Measurements from ENCODE around the gene SPEN. TPM values are rescaled to one million over a fixed set of nuclear protein-coding genes. Genes with fewer than 3 reads are reported as not detected.

Gene SPEN
- total RNA-seq, 1 donor from 2014 or later = 18.9 TPM

DNA sequence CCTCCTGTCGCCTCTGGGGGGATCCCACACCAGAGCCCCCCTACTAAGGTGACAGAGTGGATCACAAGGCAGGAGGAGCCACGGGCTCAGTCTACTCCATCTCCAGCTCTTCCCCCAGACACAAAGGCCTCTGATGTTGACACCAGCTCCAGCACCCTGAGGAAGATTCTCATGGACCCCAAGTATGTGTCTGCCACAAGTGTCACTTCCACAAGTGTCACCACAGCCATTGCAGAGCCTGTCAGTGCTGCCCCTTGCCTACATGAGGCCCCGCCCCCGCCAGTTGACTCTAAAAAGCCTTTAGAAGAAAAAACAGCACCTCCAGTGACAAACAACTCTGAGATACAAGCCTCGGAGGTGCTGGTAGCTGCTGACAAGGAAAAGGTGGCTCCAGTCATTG is 86.2 kb downstream of the SPEN start:
- DNase-seq (ENCODE audit: low read depth, low spot score) = no peak

DNA sequence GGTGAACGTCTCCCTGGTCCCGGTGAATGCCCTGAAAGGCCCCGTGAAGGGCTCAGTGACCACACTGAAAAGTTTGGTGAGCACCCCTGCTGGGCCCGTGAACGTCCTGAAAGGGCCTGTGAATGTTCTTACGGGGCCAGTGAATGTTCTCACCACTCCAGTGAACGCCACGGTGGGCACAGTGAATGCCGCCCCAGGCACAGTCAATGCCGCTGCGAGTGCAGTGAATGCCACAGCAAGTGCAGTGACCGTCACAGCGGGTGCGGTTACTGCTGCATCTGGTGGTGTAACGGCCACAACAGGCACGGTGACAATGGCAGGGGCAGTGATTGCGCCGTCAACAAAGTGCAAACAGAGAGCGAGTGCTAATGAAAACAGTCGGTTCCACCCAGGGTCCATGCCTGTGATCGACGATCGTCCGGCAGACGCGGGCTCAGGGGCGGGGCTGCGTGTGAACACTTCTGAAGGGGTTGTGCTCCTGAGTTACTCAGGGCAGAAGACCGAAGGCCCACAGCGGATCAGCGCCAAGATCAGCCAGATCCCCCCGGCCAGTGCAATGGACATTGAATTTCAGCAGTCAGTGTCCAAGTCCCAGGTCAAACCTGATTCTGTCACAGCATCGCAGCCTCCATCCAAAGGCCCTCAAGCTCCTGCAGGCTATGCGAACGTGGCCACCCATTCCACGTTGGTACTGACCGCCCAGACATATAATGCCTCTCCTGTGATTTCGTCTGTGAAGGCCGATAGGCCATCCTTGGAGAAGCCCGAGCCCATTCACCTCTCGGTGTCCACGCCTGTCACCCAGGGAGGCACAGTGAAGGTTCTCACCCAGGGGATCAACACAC is 86.9 kb downstream of the SPEN start:
- DNase-seq (ENCODE audit: low read depth, low spot score) = no peak

DNA sequence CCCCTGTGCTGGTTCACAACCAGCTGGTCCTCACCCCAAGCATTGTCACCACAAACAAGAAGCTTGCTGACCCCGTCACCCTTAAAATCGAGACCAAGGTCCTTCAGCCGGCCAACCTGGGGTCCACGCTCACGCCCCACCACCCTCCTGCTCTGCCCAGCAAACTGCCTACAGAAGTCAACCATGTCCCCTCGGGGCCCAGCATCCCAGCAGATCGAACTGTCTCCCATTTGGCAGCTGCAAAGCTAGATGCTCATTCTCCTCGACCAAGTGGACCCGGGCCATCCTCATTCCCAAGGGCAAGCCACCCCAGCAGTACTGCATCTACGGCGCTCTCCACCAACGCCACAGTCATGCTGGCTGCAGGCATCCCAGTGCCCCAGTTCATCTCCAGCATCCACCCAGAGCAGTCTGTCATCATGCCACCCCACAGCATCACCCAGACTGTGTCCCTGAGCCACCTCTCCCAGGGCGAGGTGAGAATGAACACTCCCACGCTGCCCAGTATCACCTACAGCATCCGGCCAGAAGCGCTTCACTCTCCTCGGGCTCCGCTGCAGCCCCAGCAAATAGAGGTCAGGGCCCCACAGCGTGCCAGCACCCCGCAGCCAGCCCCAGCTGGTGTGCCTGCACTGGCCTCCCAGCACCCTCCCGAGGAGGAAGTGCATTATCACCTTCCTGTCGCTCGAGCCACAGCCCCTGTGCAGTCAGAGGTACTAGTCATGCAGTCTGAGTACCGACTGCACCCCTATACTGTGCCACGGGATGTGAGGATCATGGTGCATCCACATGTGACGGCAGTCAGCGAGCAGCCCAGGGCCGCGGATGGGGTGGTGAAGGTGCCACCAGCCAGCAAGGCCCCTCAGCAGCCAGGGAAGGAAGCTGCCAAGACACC is 87.8 kb downstream of the SPEN start:
- no peak for DNase-seq (ENCODE audit: low read depth, low spot score)

DNA sequence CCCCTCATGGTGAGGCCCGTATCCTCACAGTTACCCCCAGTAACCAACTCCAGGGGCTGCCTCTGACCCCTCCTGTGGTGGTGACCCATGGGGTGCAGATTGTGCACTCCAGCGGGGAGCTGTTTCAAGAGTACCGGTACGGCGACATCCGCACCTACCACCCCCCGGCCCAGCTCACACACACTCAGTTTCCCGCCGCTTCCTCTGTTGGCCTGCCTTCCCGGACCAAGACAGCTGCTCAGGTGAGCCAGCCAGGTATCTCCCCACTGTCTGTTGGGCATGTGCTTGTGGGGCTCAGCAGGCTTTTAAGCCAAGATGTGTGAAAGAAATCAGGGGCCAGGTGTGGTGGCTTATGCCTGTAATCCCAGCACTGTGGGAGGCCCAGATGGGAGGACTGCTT is 88.5 kb downstream of the SPEN start:
- no peak for DNase-seq (ENCODE audit: low read depth, low spot score)

DNA sequence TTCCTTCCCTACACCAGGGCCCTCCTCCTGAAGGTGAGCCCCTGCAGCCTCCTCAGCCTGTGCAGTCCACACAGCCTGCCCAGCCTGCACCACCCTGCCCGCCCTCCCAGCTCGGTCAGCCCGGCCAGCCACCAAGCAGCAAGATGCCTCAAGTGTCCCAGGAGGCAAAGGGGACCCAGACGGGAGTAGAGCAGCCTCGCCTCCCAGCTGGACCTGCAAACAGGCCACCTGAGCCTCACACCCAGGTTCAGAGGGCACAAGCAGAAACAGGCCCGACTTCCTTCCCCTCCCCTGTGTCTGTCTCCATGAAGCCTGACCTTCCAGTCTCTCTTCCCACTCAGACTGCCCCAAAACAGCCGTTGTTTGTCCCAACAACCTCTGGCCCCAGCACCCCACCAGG is 89.6 kb downstream of the SPEN start:
- no peak for DNase-seq (ENCODE audit: low read depth, low spot score)

DNA sequence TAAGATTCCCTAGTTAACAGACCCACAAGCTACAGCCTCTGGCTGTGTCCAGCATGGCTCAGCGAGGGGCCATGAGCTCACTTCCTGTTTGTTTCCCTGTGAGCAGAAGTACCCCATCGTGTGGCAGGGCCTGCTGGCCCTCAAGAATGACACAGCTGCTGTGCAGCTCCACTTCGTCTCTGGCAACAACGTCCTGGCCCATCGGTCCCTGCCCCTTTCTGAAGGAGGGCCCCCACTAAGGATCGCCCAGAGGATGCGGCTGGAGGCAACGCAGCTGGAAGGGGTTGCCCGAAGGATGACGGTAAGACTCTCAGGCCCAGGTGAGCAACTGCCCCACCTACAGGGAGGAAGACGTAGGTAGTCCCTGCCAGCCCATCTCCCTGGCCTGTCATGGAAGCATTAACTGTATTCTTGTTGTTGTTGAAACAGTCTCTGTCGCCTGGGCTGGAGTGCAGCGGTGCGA is 90.2 kb downstream of the SPEN start:
- peak; percentile 54 for DNase-seq (ENCODE audit: low read depth, low spot score)

DNA sequence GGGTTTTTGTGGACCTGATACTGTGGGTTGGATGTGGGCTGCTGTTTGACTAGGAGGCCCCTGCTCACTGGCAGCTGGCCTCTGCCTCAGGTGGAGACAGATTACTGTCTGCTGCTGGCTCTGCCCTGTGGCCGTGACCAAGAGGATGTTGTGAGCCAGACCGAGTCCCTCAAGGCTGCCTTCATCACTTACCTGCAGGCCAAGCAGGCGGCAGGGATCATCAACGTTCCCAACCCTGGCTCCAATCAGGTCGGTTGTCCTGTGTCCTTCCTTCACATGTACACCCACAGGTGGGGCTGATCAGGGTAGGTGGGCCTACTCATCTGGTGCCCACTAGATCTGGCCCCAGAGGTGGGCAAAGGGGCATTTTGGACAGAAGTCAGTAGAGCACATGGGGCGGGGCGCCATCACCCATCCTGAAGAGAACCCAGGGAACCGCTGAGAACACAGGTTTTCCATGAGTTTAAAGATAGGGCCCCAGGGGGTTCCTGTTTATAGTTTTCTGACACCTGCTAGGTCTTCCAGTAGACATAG is 91.2 kb downstream of the SPEN start:
- no peak for DNase-seq (ENCODE audit: low read depth, low spot score)

DNA sequence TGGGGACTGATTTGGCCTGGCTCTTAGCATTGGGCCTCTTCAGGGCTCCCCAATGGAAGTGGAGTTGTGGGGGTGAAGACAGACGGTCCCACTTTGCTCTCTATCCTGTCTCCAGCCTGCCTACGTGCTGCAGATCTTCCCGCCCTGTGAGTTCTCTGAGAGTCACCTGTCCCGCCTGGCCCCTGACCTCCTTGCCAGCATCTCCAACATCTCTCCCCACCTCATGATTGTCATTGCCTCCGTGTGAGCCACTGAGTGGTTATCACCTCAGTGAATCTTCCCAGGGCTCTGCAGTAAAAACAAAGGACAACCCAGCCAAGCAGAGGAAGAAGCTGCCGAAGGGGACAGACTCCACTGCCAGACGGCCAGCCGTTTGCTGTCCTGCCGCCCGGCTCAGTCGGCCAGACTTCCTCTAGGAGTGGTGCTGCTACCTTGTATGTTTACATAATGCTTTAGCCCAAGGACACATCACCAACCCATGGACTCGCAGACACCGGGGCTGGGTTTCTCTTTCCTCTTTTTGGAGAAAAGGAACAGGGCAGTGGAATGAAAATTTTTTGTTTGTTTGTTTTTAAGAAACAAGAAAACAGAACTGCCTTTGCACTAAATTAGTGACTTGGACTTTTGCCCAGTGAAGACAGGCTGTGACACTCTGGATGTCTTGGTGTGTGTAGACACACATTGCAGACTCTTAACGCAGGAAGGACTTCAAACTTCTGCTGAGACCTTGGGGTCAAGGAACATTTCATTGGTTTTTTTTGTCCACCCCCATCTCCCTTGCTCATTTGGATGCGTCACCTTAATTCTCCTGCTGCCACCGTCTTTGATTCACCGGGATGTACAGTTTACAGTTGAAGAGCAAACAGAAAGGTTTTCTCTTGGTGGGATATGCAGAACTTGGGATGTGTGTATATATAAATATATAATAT is 91.9 kb downstream of the SPEN start:
- DNase-seq (ENCODE audit: low read depth, low spot score) = no peak

DNA sequence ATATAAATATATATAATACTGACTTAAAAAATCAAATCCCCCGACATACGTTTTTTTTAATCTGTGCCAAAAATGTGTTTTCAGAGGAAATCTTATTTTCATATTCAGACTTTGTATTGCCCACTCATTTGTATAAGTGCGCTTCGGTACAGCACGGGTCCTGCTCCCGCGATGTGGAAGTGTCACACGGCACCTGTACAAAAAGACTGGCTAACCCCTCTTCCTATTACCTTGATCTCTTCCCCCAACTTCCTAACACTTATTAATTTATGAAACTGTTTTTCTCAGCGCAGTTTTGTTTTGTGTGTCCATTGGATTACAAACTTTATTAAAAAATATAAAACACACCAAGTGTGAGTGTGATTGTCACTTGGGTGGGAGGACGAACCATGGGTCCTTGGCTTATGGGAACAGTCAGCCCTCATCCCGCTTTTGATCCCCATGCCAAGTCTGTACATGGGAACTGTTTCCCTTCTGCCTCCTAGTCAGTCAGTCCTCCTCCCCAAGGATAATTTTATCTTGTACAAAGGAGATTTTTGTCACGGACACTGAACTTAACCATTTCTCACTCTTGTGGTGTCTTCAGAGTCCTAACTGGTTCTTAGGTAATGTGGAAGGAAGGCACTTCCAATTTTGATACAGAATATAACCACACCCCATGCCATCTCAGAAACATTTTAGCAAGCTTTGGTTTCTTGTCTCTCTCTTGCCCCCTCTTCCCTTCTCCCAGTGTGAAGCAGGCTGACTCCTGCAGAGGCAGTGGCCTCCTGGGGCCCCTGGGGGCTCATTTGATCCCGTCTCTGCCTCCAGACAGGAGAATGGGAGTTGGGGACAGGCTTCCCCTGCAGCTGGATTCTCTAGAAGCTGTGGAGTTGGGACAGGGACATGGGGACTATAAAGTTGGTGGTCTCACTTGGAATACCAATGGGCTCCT is 92.9 kb downstream of the SPEN start:
- DNase-seq (ENCODE audit: low read depth, low spot score) = no peak

DNA sequence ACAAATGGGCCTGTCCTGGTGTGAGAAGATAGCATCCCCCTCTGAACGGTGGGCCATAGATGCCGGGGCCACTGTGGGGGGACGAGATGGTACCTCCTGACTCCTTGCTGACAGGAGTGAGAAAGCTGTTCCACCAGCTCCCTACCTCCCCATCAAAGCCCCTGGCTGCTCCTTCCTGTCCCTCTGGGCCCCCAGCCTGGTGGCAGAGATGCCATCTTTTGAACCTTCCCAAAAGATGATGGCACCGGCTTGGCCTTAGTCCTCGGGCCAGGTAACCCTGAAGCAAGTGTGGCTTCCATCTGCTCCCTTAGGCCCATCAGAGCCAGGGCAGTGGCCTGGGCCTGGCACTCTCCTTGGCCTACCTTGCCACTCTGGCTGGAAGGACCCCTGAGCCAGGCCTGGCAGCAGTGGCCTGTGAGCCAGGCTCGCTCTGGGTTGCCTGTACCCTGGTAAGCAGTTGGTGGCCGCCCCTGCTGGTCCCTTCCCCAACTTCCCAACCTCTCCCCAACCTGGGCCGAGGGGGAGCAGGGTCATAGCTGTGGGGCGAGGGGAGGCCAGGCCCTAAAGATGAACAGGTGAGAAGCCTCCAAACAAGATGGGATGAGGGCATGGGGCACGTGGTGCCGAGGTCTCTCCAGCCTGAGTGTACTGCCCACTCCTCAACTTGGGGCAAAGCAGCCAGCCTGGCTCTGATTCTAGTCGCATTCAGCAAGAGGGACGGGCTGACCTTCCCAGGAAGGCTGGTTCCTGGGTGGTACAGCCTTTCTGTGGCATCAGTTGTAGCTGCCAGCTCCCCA is 93.7 kb downstream of the SPEN start:
- DNase-seq (ENCODE audit: low read depth, low spot score) = no peak

DNA sequence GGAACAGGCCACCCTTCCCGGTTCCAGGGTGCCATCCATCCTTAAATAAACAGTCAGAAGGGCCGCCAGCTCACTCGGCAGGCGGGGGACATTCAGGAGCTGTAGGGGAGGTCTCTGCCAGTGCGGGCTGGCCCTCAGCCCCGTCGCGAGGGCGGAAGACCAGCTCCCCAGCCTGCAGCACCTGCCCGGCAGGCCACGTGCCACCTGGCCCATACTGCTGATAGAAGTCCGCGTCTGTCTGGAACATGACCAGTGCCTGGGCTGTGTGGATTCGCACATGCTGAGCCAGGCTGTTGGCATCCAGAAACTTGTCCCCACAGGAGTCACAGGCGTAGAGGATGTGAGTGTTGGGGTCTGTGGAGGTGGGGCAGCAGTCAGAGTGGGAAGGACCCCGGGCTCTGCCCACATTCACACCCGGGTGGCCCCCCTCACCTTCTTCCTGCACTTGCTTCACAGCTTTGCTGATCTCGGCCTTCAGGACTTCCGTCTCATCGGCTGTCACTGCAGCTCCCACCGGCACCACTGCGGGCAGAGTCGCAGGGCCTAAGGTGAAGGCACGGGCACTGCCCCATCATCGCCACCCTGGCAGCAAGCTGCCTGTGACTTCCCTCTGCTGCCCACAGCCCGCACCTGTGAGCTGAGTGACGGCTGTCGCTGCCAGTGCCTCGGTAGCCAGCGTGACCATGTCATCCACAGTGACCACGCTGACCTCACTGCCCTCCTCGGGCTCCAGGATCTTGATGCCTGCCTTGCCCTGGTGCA is 94.6 kb downstream of the SPEN start:
- no peak for DNase-seq (ENCODE audit: low read depth, low spot score)

DNA sequence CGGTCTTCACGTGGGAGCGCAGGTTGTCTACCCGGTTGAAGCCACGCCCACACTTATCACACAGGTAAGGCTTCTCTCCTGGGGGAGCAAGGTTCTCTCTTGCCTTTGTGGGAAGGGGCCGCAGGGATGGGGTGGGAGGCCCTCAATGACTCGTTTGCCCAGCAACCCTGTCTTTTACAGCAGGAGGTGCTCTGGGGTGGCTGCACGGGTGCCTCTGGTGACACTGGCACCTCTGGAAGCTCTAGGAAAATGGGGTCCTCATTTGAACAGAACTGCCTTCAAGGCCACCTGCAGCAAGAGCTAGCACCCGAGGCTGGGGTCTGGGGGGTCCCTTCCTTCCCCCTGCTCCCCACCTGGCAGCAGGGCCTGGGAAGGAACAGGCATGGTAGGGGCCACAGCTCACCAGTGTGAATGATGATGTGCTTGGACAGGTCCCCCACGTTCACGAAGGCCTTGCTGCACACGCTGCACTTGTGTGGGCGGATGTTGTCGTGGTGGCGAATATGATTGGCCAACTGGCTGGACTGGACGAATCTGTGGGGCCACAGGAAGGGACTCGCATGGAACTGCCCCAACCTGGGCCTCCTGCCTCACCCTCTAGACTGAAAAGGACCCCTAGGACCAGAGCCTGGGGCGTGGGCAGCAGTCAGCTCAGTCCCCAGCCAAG is 95.3 kb downstream of the SPEN start:
- no peak for DNase-seq (ENCODE audit: low read depth, low spot score)

DNA sequence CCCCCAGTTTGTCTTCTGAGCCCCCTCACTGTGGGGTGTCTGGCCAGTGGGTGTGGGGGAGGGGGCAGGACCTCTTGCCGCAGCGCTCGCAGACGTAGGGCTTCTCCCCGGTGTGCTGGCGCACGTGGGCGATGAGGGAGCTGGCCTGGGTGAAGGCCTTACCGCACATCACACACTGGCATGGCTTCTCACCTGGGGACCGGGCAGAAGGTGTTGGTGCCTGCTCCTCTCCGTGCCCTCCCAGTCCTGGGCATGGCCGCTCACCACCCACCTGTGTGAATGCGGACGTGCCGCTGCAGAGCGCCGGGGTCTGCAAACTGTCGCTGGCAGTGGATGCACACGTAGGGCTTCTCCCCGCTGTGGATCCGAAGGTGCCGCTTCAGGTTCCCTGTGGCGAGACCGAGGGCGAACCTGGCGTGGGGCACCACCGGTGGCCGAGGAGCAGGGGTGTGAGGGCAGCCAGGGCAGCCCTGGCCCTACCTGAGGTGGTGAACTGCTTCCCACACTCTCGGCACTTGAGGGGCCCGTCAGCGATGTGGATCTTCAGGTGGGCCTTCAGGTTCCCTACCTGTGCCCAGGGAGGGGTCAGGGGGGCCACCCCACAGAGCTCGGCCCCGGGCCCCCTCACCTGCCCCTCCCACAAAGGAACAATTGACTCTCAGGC is 96.0 kb downstream of the SPEN start:
- no peak for DNase-seq (ENCODE audit: low read depth, low spot score)

DNA sequence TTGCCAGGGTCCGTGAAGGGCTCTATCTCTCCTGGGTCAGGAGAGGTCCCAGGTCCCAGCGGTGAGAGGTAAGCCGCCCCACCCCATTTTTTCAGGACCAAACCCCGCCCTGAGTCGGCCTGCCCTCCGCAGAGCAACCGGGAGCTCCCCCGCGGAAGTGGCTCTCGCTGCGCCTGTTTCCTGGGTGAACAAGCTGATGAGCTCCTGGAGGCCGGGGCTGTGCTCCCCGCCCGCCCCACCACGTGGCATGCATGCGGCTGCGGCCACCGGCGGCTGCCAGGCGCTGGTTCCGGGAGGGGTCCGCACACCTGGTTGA is 96.4 kb downstream of the SPEN start:
- DNase-seq (ENCODE audit: low read depth, low spot score) = no peak

DNA sequence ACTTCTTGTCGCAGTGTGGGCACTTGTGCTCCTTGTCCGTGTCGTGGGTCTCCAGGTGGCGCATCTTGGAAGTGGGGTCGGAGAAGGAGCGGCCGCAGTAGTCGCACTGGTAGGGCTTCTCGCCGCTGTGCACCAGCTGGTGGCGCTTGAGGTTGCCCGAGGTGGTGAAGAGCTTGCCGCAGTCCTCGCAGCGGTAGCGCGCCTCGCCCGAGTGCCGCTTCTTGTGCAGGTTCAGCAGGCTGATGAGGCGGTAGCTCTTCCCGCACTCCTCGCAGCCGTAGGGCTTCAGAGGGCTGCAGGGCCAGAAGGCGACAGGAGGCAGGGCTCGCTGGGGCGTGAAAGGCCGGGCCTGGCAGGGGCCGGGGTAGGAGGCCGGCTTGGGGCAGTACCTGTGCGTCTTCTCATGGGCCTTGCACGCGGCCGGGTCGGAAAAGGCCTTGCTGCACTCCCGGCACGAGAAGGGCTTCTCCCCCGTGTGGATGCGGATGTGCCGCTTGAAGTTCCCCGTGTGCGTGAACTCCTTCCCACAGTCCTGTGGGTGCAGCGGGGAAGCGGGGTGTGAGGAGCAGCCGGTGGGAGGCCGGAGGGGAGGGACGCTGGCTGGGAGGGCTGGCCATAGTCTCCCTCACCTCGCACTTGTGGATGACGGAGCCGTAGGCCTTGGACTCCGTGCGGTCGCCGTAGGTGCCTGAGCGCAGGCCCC is 97.0 kb downstream of the SPEN start:
- DNase-seq (ENCODE audit: low read depth, low spot score) = no peak

DNA sequence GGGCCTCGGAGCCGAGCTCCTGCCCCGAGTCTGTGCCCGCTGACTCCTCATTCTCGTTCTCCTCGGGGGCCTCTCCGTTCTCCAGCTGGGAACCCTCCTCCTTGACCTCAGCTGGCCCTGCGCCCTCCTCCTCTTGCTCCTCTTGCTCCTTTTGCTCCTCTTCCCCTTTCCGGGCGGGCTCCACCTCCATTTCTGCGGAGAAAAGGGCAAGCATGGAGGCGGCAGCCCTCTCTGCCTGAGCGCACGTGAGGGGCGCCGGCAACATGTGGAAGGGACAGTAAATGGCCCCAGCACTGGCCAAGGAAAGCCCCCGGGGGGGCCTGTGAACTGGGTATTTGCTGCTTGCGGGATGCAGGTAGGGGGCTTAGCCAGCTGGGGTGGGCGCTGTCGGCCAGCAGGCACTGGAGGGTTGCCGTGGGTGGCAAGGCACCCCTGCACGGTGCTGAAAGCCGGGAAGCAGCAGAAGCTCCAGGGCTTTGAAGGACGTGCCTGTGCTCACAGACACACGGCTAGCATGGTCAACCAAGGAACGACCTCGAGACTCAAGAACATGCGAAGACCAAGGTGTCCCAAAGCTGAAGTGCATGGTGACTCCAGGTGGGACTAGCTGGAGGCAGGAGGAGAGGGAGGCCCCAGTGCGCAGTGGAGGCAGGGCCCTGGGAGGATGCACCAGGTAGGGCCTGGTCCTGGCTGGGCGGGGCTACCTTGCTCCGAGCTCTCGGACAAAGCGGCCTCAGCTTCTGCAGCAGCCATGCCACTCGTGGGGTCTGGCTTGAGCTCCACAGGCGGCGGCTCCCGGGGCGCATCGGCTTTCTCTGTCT is 97.7 kb downstream of the SPEN start:
- no peak for DNase-seq (ENCODE audit: low read depth, low spot score)
